GM21390 (cell line): ENCODE data around the gene RNASE11.
"Not testable (repeated sequence)": the region's sequence is repeated elsewhere in the genome, so short reads cannot be mapped to it uniquely, and the experiment has no call there.

Source experiments
- ATAC-seq: cut with Tn5 transposase; IDR thresholded peaks from one replicate; pipeline ENCODE4 v1.9.1; 2021; ENCODE audit not compliant: unreplicated experiment

The RNASE11 gene

GRCh38 chr14:20583142-20583541 lies 4.7 kb downstream of the RNASE11 start:
- no peak for ATAC-seq

GRCh38 chr14:20580242-20580641 lies 7.6 kb downstream of the RNASE11 start:
- ATAC-seq: no peak

- no peak for ATAC-seq
Observed at GRCh38 chr14:20578784-20579502, 8.9 kb downstream of the RNASE11 start.

GRCh38 chr14:20578325-20578724 lies 9.5 kb downstream of the RNASE11 start:
- ATAC-seq: no peak

GRCh38 chr14:20572382-20572990 lies 15.3 kb downstream of the RNASE11 start:
- not testable (repeated sequence) for ATAC-seq

- not testable (repeated sequence) for ATAC-seq
Observed at GRCh38 chr14:20570720-20571119, 17.1 kb downstream of the RNASE11 start.

- not testable (repeated sequence) for ATAC-seq
Observed at GRCh38 chr14:20569865-20570264, 17.9 kb downstream of the RNASE11 start.

- no peak for ATAC-seq
Observed at GRCh38 chr14:20569066-20569465, 18.7 kb downstream of the RNASE11 start.

GRCh38 chr14:20568393-20568792 lies 19.4 kb downstream of the RNASE11 start:
- no peak for ATAC-seq

GRCh38 chr14:20567199-20567598 lies 20.6 kb downstream of the RNASE11 start:
- ATAC-seq: not testable (repeated sequence)

- ATAC-seq: no peak
Observed at GRCh38 chr14:20564501-20564997, 23.3 kb downstream of the RNASE11 start.

GRCh38 chr14:20563971-20564370 lies 23.8 kb downstream of the RNASE11 start:
- ATAC-seq: no peak

GRCh38 chr14:20560961-20561360 lies 26.8 kb downstream of the RNASE11 start, which contains the start of gene RNASE9:
Gene RNASE9, minus strand, starts transcription at chr14:20561047.
- ATAC-seq: no peak

GRCh38 chr14:20559461-20559904 lies 28.3 kb downstream of the RNASE11 start:
- no peak for ATAC-seq

- ATAC-seq: no peak
Observed at GRCh38 chr14:20557212-20557542, 30.6 kb downstream of the RNASE11 start.

GRCh38 chr14:20556500-20557211 lies 31.1 kb downstream of the RNASE11 start:
- ATAC-seq: no peak

- ATAC-seq: no peak
Observed at GRCh38 chr14:20555845-20556244, 32.0 kb downstream of the RNASE11 start.

GRCh38 chr14:20553024-20553423 lies 34.8 kb downstream of the RNASE11 start:
- ATAC-seq: no peak

GRCh38 chr14:20551606-20552005 lies 36.2 kb downstream of the RNASE11 start:
- ATAC-seq: no peak

GRCh38 chr14:20550926-20551325 lies 36.9 kb downstream of the RNASE11 start:
- ATAC-seq: no peak

- ATAC-seq: no peak
Observed at GRCh38 chr14:20548414-20549158, 39.2 kb downstream of the RNASE11 start.
